Esophagus squamous epithelium (tissue), 4 donors: ENCODE data around the gene EWSR1.

ENCODE experiments used
- POLR2A ChIP-seq, 4 donors: fragments of 450-650 bp; IDR thresholded peaks; one replicate each; pipeline ENCODE4 v1.6.1; 2017; ENCODE audit warnings: antibody characterized with exemption in 4 of 4, mild to moderate bottlenecking in 4 of 4, moderate library complexity in 3 of 4
- TF ChIP-seq, protein P1 (sequence below), 6 experiments: fragments of 450-650 bp in 4 of 6; fragments of 200-600 bp in 2 of 6; sonication (generic) in 2 of 6; IDR thresholded peaks; one replicate each; pipeline ENCODE4 v1.5.1; 2016 to 2019; ENCODE audit warnings: antibody characterized with exemption in 6 of 6, mild to moderate bottlenecking in 4 of 6, moderate library complexity in 4 of 6

DNA sequence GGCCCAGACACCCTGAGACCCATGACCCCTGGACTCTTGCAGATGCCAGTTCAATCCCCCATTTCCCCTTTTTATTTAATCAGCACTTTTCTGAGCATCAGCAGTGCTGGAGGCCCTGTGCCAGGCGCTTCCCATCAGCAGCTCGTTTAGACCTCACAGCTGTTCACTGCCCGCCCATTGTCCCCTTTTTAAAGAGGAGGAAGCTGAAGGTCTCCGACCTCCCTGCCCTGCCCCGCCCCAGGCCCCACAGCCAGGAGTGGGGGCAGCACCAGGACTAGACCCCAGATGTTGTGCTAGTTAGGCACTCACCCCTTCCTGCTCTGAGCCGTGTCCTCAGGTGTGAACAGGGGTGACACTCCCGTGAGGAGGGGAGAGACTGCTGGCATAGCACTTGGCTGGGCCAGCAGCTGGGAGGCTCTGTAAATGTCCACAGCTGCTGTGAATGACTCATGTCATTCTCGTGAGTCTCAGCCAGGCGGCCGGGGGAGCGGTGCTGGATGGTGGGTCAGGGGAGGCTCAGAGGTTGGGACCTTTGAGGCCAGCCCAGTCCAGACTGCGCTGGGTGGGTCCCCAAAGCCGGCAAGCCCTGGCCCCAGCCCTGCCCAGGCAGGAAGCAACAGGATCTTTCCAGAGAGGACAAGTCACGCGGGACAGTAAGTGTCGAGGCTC is 42.5 kb upstream of the EWSR1 start:
- TF ChIP-seq, protein P1, sequence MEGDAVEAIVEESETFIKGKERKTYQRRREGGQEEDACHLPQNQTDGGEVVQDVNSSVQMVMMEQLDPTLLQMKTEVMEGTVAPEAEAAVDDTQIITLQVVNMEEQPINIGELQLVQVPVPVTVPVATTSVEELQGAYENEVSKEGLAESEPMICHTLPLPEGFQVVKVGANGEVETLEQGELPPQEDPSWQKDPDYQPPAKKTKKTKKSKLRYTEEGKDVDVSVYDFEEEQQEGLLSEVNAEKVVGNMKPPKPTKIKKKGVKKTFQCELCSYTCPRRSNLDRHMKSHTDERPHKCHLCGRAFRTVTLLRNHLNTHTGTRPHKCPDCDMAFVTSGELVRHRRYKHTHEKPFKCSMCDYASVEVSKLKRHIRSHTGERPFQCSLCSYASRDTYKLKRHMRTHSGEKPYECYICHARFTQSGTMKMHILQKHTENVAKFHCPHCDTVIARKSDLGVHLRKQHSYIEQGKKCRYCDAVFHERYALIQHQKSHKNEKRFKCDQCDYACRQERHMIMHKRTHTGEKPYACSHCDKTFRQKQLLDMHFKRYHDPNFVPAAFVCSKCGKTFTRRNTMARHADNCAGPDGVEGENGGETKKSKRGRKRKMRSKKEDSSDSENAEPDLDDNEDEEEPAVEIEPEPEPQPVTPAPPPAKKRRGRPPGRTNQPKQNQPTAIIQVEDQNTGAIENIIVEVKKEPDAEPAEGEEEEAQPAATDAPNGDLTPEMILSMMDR (IDR thresholded peaks at IDR 0.05), result no peak
- TF ChIP-seq POLR2A (IDR thresholded peaks at IDR 0.05), result no peak
